ENCODE measurements around the gene CEP55.

DNA sequence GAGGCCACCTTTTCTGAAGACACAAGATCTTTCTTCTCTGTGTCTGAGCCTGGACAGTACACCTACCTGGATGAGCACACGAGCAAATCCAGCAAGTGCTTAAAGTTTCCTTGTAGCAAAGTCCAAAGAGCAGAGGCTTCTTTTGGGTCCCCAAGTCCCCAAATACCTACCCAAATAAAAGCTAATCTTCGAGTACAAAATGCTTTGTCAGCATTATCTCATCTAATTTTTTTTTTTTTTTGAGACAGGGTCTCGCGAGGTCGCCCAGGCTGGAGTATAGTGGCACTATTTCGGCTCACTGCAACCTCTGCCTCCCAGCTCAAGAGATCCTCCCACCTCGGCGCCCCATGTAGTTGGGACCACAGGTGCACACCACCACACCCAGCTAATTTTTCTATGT lies 38.9 kb upstream of the CEP55 start:
- TF ChIP-seq, protein P1, sequence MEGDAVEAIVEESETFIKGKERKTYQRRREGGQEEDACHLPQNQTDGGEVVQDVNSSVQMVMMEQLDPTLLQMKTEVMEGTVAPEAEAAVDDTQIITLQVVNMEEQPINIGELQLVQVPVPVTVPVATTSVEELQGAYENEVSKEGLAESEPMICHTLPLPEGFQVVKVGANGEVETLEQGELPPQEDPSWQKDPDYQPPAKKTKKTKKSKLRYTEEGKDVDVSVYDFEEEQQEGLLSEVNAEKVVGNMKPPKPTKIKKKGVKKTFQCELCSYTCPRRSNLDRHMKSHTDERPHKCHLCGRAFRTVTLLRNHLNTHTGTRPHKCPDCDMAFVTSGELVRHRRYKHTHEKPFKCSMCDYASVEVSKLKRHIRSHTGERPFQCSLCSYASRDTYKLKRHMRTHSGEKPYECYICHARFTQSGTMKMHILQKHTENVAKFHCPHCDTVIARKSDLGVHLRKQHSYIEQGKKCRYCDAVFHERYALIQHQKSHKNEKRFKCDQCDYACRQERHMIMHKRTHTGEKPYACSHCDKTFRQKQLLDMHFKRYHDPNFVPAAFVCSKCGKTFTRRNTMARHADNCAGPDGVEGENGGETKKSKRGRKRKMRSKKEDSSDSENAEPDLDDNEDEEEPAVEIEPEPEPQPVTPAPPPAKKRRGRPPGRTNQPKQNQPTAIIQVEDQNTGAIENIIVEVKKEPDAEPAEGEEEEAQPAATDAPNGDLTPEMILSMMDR (IDR thresholded peaks at IDR 0.05; ENCODE audit: low read length), result no peak
- no peak for TF ChIP-seq EZH2 (IDR thresholded peaks at IDR 0.05; ENCODE audit: borderline replicate concordance, low read length)

Data from OCI-LY1 (cell line).